RWPE1 (cell line): ENCODE results near the gene CYP19A1.

Experiments used
- CTCF ChIA-PET: fragments of 350-600 bp; sonication (Branson Sonifier 250); formaldehyde crosslinking; extraction: SDS; loops from one replicate; lab custom pipeline; 2021; lab: Yijun Ruan, JAX
- POLR2A ChIA-PET: fragments of 400-600 bp; formaldehyde crosslinking; extraction: SDS; loops from one replicate; lab custom pipeline; 2020; ENCODE audit warnings: antibody characterized with exemption; ENCODE audit not compliant: low non-redundant PET; lab: Yijun Ruan, JAX
- DNase-seq: peaks from one replicate; pipeline ENCODE4 v3.0.0; 2012; ENCODE audit warnings: low spot score
- H3K27ac ChIP-seq: fragments of 450-650 bp; 2 replicates; pipeline ENCODE4 v1.5.1; 2017
- TF ChIP-seq, protein P1 (sequence below): fragments of 450-650 bp; conservative IDR thresholded peaks from 2 replicates; pipeline ENCODE4 v1.5.1; 2017; ENCODE audit warnings: low read depth, mild to moderate bottlenecking

CYP19A1 gene

DNA sequence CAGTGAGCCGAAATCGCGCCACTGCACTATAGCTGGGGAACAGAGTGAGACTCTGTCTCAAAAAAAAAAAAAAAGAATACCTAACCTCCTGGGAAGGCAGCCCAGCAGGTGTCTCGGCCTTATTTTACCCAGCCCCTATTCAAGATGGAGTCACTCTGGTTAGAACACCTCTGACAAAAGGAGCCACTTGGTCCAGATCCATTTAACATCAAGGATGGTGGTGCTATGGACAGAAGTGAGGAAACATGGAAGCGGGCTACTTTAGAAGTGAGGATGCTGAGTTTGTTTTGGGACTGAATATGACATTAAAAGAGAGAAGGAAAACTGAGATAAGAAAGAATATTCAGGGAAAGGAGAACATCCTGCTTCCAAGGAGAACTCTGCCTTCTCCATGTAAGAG lies 17.8 kb upstream of the CYP19A1 start:
- POLR2A ChIA-PET, result no interaction called here

DNA sequence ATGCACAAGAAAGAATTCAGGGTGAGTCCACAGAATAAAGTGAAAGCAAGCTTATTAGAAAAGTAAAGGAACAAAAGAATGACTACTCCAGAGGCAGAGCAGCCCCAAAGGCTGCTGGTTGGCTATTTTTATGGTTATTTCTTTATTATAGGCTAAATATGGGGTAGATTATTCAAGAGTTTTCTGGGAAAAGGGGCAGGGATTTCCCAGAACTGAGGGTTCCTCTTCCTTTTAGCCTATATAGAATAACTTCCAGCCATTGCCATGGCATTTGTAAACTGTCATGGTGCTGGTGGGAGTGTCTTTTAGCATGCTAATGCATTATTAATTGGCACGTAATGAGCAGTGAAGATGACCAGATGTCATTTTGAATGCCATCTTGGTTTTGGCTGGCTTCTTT lies 16.7 kb upstream of the CYP19A1 start:
- CTCF ChIA-PET, result no interaction called here
- TF ChIP-seq, protein P1, sequence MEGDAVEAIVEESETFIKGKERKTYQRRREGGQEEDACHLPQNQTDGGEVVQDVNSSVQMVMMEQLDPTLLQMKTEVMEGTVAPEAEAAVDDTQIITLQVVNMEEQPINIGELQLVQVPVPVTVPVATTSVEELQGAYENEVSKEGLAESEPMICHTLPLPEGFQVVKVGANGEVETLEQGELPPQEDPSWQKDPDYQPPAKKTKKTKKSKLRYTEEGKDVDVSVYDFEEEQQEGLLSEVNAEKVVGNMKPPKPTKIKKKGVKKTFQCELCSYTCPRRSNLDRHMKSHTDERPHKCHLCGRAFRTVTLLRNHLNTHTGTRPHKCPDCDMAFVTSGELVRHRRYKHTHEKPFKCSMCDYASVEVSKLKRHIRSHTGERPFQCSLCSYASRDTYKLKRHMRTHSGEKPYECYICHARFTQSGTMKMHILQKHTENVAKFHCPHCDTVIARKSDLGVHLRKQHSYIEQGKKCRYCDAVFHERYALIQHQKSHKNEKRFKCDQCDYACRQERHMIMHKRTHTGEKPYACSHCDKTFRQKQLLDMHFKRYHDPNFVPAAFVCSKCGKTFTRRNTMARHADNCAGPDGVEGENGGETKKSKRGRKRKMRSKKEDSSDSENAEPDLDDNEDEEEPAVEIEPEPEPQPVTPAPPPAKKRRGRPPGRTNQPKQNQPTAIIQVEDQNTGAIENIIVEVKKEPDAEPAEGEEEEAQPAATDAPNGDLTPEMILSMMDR, result no peak
- POLR2A ChIA-PET, result no interaction called here
- no peak overlapping the region for H3K27ac ChIP-seq
- no peak for DNase-seq

More for the DNA sequence above, 17.8 kb upstream of the CYP19A1 start:
- TF ChIP-seq, protein P1, result no peak
- no peak for DNase-seq
- no peak overlapping the region for H3K27ac ChIP-seq
- CTCF ChIA-PET, result no interaction called here

DNA sequence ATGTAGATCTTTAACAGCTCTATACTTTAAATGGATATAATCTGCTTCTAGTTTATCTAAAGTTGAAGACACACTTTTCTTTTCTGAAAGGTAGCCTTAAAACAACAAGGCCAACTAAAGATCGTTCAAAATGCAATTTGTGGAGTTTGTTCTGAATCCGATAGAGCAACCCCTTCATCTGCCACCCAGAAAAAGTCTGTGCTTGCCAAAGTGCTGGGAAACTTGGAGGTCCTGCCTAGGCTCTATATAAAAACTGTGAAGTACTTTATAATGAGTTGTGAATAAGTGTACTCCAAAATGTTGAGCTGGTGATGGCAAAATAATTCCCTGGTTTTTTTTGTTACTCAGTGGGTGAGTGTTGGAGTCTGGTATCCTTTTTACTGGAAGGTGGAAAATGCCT lies 15.6 kb upstream of the CYP19A1 start:
- POLR2A ChIA-PET, result no interaction called here
- CTCF ChIA-PET, result no interaction called here
- no peak for DNase-seq
- no peak overlapping the region for H3K27ac ChIP-seq
- TF ChIP-seq, protein P1, result no peak

DNA sequence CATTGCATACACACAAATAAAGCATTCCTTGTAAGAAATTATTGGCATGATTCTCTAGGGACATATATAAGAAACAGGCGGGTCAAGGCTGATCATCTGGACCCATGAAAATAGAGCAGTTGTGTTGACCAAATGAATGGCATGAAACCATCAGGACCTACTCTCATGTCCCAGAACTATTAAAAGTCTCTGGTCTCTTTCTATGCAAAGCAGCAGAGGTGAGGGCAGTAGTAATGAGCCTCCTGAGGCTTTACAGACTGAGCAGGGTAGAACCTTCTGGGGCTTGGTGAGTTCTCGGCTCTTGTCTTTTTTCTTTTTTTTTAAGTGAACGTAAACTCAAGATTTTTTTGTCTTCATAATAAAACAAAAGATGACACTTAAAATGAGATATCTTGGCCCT lies 12.3 kb upstream of the CYP19A1 start:
- no peak overlapping the region for H3K27ac ChIP-seq
- no peak for DNase-seq
- POLR2A ChIA-PET, result no interaction called here
- TF ChIP-seq, protein P1, result no peak
- CTCF ChIA-PET, result no interaction called here

DNA sequence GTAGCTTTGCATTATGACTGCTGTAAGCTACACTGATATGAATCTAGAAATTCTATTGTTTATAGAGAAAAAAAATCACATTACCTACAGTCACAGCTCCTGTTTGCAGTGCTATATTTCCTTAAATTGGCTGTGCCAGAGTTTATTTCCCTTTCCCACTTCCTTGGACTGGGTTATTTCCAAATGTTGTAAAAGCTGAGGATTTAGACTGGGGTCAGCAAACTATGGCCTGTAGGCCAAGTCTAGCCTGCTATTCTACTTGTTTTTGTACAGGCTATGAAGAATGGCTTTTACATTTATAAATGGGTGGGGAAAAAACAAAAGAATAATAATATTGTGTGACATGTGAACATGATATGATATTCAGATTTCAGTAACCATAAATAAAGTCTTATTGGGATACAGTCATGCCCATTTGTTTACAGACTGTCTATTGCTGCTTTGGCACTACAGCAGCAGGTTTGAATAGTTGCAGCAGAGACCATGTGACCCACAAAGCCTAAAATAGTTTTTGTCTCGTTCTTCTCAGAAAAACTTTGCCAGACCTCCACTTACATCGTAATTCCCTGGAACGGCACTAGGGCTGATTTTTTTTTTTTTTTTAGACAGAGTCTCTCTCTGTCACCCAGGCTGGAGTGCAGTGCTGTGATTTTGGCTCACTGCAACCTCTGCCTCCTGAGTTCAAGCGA lies 10.9 kb upstream of the CYP19A1 start:
- H3K27ac ChIP-seq, result no peak overlapping the region
- no peak for DNase-seq
- CTCF ChIA-PET, result interaction anchor here (0.7 kb wide), 1 partner anchor 284 kb away, joined by 3 read pairs; no protein-coding TSS in a partner anchor
- POLR2A ChIA-PET, result no interaction called here
- TF ChIP-seq, protein P1, result no peak

DNA sequence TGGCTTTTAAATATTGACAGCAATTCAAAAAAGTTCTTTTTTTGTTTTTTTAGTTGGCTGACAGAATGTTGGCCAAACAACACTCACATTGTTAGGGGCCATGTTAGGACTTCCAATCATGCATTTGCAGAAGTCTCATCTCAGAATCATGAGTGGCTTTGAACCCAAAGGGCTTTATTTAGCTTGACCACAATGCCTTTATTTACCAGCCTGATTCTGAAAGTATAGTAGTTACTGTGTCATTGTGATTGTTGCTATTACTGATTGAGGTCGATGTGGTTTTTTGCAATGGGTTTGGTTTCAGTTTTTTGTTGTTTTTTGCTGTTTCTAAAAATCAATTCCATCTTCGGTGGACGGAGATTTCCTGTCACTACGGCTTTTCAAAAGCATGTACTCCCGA lies 10.3 kb upstream of the CYP19A1 start:
- H3K27ac ChIP-seq, result no peak overlapping the region
- no peak for DNase-seq
- ChIA-PET CTCF (no interaction called here), POLR2A (no interaction called here)
- TF ChIP-seq, protein P1, result no peak
